Osteocyte (in vitro differentiated cells): Measurements from ENCODE around the gene NFIB. TPM values are rescaled to one million over a fixed set of nuclear protein-coding genes. Genes with fewer than 3 reads are reported as not detected.

Source experiments
- DNase-seq: peaks from one replicate; pipeline ENCODE4 v3.0.0; 2021; ENCODE audit warnings: mixed read lengths; ENCODE audit not compliant: unreplicated experiment; ENCODE audit errors: extremely low spot score
- H3K27ac Mint-ChIP-seq: one replicate; pipeline ENCODE4 v1.8.0; 2021; ENCODE audit warnings: mild to moderate bottlenecking, mixed read lengths; ENCODE audit not compliant: unreplicated experiment
- H3K27me3 Mint-ChIP-seq: one replicate; pipeline ENCODE4 v1.8.0; 2021; ENCODE audit warnings: mixed read lengths; ENCODE audit not compliant: unreplicated experiment
- H3K36me3 Mint-ChIP-seq: one replicate; pipeline ENCODE4 v1.8.0; 2021; ENCODE audit warnings: mixed read lengths; ENCODE audit not compliant: unreplicated experiment
- H3K4me1 Mint-ChIP-seq: one replicate; pipeline ENCODE4 v1.8.0; 2021; ENCODE audit warnings: mixed read lengths; ENCODE audit not compliant: unreplicated experiment
- H3K4me3 Mint-ChIP-seq: one replicate; pipeline ENCODE4 v1.8.0; 2021; ENCODE audit warnings: mild to moderate bottlenecking, moderate library complexity, mixed read lengths; ENCODE audit not compliant: unreplicated experiment
- H3K9me3 Mint-ChIP-seq: one replicate; pipeline ENCODE4 v1.8.0; 2021; ENCODE audit warnings: mixed read lengths; ENCODE audit not compliant: unreplicated experiment
- total RNA-seq: library from RNA; stranded (reverse); gene quantifications from 2 replicates; pipeline ENCODE4 v1.2.1, GENCODE V29; 2021
- TF ChIP-seq, protein P1 (sequence below): fragments of 200-600 bp; sonication (generic); IDR thresholded peaks from 2 replicates; pipeline ENCODE4 v1.5.0; 2021; ENCODE audit warnings: antibody characterized with exemption, mild to moderate bottlenecking, moderate library complexity

Gene NFIB
- total RNA-seq, 1 donor from 2014 or later = 36.1 TPM

DNA sequence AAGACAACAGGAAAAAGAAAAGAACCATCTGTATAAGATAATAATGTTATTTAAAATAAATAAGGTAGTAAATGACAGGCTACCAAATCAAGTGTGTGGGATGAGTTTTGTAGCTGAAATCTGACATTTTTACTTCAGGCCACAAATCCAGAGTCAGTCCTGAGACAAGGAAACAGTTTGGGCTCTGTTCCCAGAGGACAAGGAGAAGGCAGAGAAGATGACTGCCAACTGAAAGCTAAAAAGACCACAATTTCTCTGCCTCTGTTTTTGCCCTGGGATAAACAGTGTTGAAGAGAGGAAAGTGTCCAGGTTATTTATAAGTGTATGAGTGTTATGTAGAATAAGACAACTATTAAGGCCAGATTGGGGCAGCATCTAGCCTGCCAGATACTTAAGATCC, 180.5 kb downstream of the NFIB start:
- TF ChIP-seq, protein P1, sequence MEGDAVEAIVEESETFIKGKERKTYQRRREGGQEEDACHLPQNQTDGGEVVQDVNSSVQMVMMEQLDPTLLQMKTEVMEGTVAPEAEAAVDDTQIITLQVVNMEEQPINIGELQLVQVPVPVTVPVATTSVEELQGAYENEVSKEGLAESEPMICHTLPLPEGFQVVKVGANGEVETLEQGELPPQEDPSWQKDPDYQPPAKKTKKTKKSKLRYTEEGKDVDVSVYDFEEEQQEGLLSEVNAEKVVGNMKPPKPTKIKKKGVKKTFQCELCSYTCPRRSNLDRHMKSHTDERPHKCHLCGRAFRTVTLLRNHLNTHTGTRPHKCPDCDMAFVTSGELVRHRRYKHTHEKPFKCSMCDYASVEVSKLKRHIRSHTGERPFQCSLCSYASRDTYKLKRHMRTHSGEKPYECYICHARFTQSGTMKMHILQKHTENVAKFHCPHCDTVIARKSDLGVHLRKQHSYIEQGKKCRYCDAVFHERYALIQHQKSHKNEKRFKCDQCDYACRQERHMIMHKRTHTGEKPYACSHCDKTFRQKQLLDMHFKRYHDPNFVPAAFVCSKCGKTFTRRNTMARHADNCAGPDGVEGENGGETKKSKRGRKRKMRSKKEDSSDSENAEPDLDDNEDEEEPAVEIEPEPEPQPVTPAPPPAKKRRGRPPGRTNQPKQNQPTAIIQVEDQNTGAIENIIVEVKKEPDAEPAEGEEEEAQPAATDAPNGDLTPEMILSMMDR = no peak
- no peak overlapping the region for H3K4me3 Mint-ChIP-seq
- H3K27me3 Mint-ChIP-seq = no peaks in the 10 kb centered on the region
- H3K36me3 Mint-ChIP-seq = peaks cover 2% of the 10 kb centered on the region
- no peaks in the 10 kb centered on the region for H3K9me3 Mint-ChIP-seq
- H3K27ac Mint-ChIP-seq = no peak overlapping the region
- no peak for DNase-seq
- peaks cover 2% of the 10 kb centered on the region for H3K4me1 Mint-ChIP-seq

DNA sequence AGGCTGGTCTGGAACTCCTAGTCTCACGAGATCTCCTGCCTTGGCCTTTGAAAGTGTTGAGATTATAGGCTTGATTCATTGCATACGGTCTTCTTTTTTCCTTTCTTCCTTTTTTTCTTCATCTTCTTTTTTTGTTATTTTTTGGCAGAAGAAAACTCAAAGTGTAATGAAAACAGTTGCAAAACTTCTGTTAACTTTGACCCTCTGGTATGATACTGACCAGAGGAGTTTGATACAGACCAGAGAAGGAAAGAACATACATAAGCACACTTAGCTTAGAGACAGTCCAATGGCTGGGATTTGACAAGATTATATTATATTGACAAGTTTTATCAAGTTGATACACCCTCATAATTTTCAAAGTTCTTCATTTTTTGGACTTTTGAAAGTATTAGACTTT, 181.2 kb downstream of the NFIB start:
- Mint-ChIP-seq H3K4me1 (peaks cover 2% of the 10 kb centered on the region), H3K36me3 (peaks cover 2% of the 10 kb centered on the region), H3K27ac (no peak overlapping the region), H3K4me3 (no peak overlapping the region), H3K27me3 (no peaks in the 10 kb centered on the region), H3K9me3 (no peaks in the 10 kb centered on the region)
- DNase-seq = no peak
- TF ChIP-seq, protein P1 = no peak

DNA sequence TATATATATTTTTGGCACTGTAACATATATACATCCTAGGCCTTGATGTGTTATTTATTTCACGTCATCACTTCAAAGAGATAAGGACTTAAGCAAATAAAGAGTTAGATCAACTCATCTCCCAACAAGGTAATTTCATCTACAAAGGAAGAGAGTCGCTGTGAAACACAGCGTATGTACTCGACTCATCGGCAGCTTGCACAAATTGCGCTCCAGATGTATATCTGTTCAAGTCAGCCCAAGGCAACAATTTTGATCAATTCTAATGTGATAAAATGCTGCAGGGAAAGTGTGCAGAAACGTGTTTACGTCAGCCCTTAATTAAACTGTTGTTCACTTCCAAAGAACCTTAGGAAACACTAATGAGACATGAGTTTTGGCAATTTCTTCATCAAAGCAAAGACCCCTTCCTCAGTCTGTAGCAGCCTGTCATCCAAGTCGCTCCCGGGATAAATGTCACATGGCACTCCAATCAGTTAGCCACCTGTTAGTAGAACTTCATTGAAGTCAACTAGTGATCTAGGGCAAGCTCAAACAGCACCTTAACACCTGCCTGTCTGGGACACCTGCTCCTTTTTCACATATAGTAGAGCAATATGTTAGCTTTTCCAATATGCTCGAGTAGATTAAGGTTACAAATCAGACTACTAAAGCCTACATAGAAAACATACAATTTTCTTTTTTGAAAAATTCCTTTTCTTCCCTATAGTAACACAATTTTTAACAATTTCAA, 182.4 kb downstream of the NFIB start:
- Mint-ChIP-seq H3K9me3 (no peaks in the 10 kb centered on the region), H3K27me3 (no peaks in the 10 kb centered on the region), H3K4me3 (no peak overlapping the region), H3K36me3 (peaks cover 6% of the 10 kb centered on the region), H3K27ac (no peak overlapping the region), H3K4me1 (peaks cover under 1% of the 10 kb centered on the region)
- TF ChIP-seq, protein P1 = no peak
- no peak for DNase-seq

DNA sequence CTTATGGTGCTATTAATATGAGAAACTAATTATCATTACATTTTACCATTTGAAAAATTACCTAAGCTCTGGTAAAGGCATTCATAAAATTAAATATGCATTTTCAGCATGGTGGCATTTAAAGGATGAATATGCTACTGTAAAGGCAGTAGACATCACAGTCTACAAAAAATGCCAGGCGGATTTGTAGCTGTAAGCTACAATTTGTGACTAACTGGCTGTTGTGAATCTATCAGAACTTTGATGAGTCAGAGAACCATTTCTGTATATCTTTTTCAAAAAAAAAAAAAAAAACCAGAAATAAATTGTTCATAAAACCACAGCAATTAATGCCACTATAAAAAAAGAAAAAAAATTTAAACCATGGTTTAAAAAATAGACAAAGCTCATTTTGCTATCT, 186.3 kb downstream of the NFIB start:
- Mint-ChIP-seq H3K36me3 (peaks cover 13% of the 10 kb centered on the region), H3K4me1 (no peaks in the 10 kb centered on the region), H3K27ac (no peak overlapping the region), H3K9me3 (peaks cover 5% of the 10 kb centered on the region), H3K4me3 (no peak overlapping the region), H3K27me3 (no peaks in the 10 kb centered on the region)
- DNase-seq = no peak
- TF ChIP-seq, protein P1 = no peak

DNA sequence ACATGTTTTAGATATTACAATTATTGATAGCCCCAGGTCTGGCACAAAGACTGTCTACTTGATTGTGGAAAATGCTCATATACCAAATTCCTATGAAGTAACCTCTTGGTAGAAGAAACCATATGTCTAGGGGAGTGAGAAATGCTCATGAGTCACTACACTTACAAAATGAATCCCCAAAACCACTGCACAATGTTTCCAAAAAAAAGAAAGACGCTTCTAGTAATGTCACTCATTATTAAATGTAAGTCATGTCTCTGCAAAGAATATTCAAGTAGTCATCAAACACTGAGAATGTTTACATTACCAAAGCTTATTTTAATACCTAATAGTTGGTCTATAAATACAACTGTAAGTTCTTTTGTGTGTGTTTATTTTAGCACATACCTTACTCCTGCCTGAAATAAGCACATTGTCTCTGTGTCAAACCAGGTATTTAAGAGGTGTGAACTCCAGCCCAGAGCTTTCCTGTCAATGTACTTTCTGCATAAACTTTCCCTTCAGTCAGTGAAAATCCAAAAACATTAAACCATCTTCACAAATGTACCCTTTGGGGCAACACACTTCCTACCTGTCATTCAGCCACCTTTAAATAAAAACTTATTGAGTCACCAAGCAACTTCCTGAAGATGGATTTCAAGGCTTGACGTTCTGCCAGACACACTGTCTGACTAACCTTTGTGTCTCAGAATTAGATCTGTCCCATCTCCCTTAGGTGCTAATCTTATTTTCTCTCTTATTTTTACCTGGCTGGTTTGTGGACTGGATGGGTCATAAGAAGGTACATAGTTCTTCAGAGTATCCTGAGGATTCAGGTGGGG, 194.0 kb downstream of the NFIB start:
- Mint-ChIP-seq H3K4me3 (no peak overlapping the region), H3K27me3 (no peaks in the 10 kb centered on the region), H3K4me1 (peaks cover 11% of the 10 kb centered on the region), H3K9me3 (no peaks in the 10 kb centered on the region), H3K36me3 (peaks cover 31% of the 10 kb centered on the region), H3K27ac (no peak overlapping the region)
- TF ChIP-seq, protein P1 = no peak
- DNase-seq = no peak
